ENCODE measurements around the gene TMEM101. TPM values are rescaled to one million over a fixed set of nuclear protein-coding genes. Genes with fewer than 3 reads are reported as not detected.

Gene TMEM101
- total RNA-seq, 1 donor from 2014 or later: 23.6 TPM

GRCh38 chr17:43979671-43980070, 35.1 kb downstream of the TMEM101 start:
- Mint-ChIP-seq H3K27ac (ENCODE audit: unreplicated experiment) (no peak overlapping the region), H3K36me3 (ENCODE audit: unreplicated experiment) (no peaks in the 10 kb centered on the region), H3K4me3 (ENCODE audit: unreplicated experiment) (no peak overlapping the region), H3K9me3 (ENCODE audit: unreplicated experiment) (no peaks in the 10 kb centered on the region), H3K4me1 (ENCODE audit: unreplicated experiment) (peaks cover 4% of the 10 kb centered on the region), H3K27me3 (ENCODE audit: unreplicated experiment) (peaks cover 70% of the 10 kb centered on the region)
- TF ChIP-seq CTCF (IDR thresholded peaks at IDR 0.05): no peak
- DNase-seq (ENCODE audit: extremely low spot score, unreplicated experiment): no peak

- no peak overlapping the region for H3K4me3 Mint-ChIP-seq (ENCODE audit: unreplicated experiment)
- no peak for DNase-seq (ENCODE audit: extremely low spot score, unreplicated experiment)
- H3K9me3 Mint-ChIP-seq (ENCODE audit: unreplicated experiment): no peaks in the 10 kb centered on the region
- no peak overlapping the region for H3K27ac Mint-ChIP-seq (ENCODE audit: unreplicated experiment)
- no peaks in the 10 kb centered on the region for H3K4me1 Mint-ChIP-seq (ENCODE audit: unreplicated experiment)
- no peak for TF ChIP-seq CTCF (IDR thresholded peaks at IDR 0.05)
- H3K36me3 Mint-ChIP-seq (ENCODE audit: unreplicated experiment): no peaks in the 10 kb centered on the region
- H3K27me3 Mint-ChIP-seq (ENCODE audit: unreplicated experiment): peaks cover 77% of the 10 kb centered on the region
These were observed 35.8 kb downstream of the TMEM101 start for GRCh38 chr17:43979011-43979410.

GRCh38 chr17:43978078-43978477, 36.7 kb downstream of the TMEM101 start:
- Mint-ChIP-seq H3K36me3 (ENCODE audit: unreplicated experiment) (no peaks in the 10 kb centered on the region), H3K9me3 (ENCODE audit: unreplicated experiment) (no peaks in the 10 kb centered on the region), H3K27me3 (ENCODE audit: unreplicated experiment) (peaks cover 75% of the 10 kb centered on the region), H3K4me1 (ENCODE audit: unreplicated experiment) (no peaks in the 10 kb centered on the region), H3K27ac (ENCODE audit: unreplicated experiment) (no peak overlapping the region), H3K4me3 (ENCODE audit: unreplicated experiment) (no peak overlapping the region)
- no peak for TF ChIP-seq CTCF (IDR thresholded peaks at IDR 0.05)
- no peak for DNase-seq (ENCODE audit: extremely low spot score, unreplicated experiment)

- no peaks in the 10 kb centered on the region for H3K36me3 Mint-ChIP-seq (ENCODE audit: unreplicated experiment)
- H3K4me1 Mint-ChIP-seq (ENCODE audit: unreplicated experiment): no peaks in the 10 kb centered on the region
- TF ChIP-seq CTCF (IDR thresholded peaks at IDR 0.05): no peak
- no peak overlapping the region for H3K4me3 Mint-ChIP-seq (ENCODE audit: unreplicated experiment)
- H3K27me3 Mint-ChIP-seq (ENCODE audit: unreplicated experiment): peaks cover 66% of the 10 kb centered on the region
- H3K27ac Mint-ChIP-seq (ENCODE audit: unreplicated experiment): no peak overlapping the region
- DNase-seq (ENCODE audit: extremely low spot score, unreplicated experiment): no peak
- no peaks in the 10 kb centered on the region for H3K9me3 Mint-ChIP-seq (ENCODE audit: unreplicated experiment)
These were observed 37.6 kb downstream of the TMEM101 start for GRCh38 chr17:43976963-43977837.

- DNase-seq (ENCODE audit: extremely low spot score, unreplicated experiment): no peak
- no peaks in the 10 kb centered on the region for H3K4me1 Mint-ChIP-seq (ENCODE audit: unreplicated experiment)
- H3K4me3 Mint-ChIP-seq (ENCODE audit: unreplicated experiment): no peak overlapping the region
- H3K27me3 Mint-ChIP-seq (ENCODE audit: unreplicated experiment): peaks cover 60% of the 10 kb centered on the region
- no peaks in the 10 kb centered on the region for H3K36me3 Mint-ChIP-seq (ENCODE audit: unreplicated experiment)
- H3K27ac Mint-ChIP-seq (ENCODE audit: unreplicated experiment): no peak overlapping the region
- H3K9me3 Mint-ChIP-seq (ENCODE audit: unreplicated experiment): peaks cover 4% of the 10 kb centered on the region
- no peak for TF ChIP-seq CTCF (IDR thresholded peaks at IDR 0.05)
These were observed 38.9 kb downstream of the TMEM101 start for GRCh38 chr17:43975898-43976297.

Measured in osteocyte (in vitro differentiated cells).